ENCODE results near the gene TRIP6. TPM values are rescaled to one million over a fixed set of nuclear protein-coding genes. Genes with fewer than 3 reads are reported as not detected.
A peak's percentile ranks its signal among the peaks of the same experiment; 100 is the strongest.

Gene TRIP6
- total and polyA plus RNA-seq, 4 experiments from 2014 or later: 2.7 to 9.4 (median 6.2) TPM

- H3K4me1 ChIP-seq (ENCODE audit: insufficient read depth, low read length): peaks cover 51% of the 10 kb centered on the region
- intact Hi-C loops (cut with micrococcal nuclease): loop anchor here (5.0 kb wide), 2 partner anchors 49 to 281 kb away; partner anchors contain the start of gene VGF
- H3K36me3 Mint-ChIP-seq: peaks cover 58 to 65% of the 10 kb centered on the region in 2 donors
Measured at GRCh38 chr7:100886142-100886935, 19.2 kb downstream of the TRIP6 start.

GRCh38 chr7:100886936-100887515, 19.8 kb downstream of the TRIP6 start:
- ChIA-PET CTCF (ENCODE audit: partially characterized antibody) (interaction anchor here (1.1 to 1.9 kb wide), 4 partner anchors 12 to 305 kb away, joined by 3 to 6 read pairs (median 5); partner anchors contain the start of genes POP7, SLC12A9 and SRRT), POLR2A (ENCODE audit: partially characterized antibody) (interaction anchor here (0.7 to 7.1 kb wide), 9 partner anchors 11 to 968 kb away, joined by 3 to 243 read pairs (median 4); partner anchors contain the start of genes AP4M1, MCM7, MEPCE and POP7)
- Histone ChIP-seq H3K9me3 (ENCODE audit: control insufficient read depth in 1 of 2, low read length in 2 of 2) (no peaks in the 10 kb centered on the region), H3K4me3 (ENCODE audit: low read length in 2 of 2) (peak overlapping the region in 1 of 2 donors; percentile 63), H3K27me3 (ENCODE audit: insufficient read depth, low read length) (no peaks in the 10 kb centered on the region), H3K4me1 (ENCODE audit: insufficient read depth, low read length) (peaks cover 53% of the 10 kb centered on the region), H3K36me3 (ENCODE audit: insufficient read depth, low read length) (peaks cover 54% of the 10 kb centered on the region), H3K27ac (ENCODE audit: low read depth, low read length) (peak overlapping the region; percentile 81)
- H3K9me3 Mint-ChIP-seq: peaks cover 0 to 10% (median 0%) of the 10 kb centered on the region in 8 donors
- peaks cover 33 to 65% (median 50%) of the 10 kb centered on the region in 4 donors for H3K4me1 Mint-ChIP-seq
- peaks cover 5 to 9% of the 10 kb centered on the region in 2 donors for H3K27me3 Mint-ChIP-seq
- H3K36me3 Mint-ChIP-seq: peaks cover 55 to 60% of the 10 kb centered on the region in 2 donors
- DNase-seq: peak in 2 of 5 donors; percentile 32 to 45
- intact Hi-C loops (cut with micrococcal nuclease): loop anchor here (1.0 to 5.0 kb wide), 3 partner anchors 12 to 280 kb away; partner anchors contain the start of genes SRRT and VGF
- H3K27ac Mint-ChIP-seq: peak overlapping the region; percentile 92 to 98 (median 95)
- peak overlapping the region; percentile 81 to 95 (median 87) for H3K4me3 Mint-ChIP-seq

More at GRCh38 chr7:100886142-100886935, 19.2 kb downstream of the TRIP6 start:
- peaks cover 61% of the 10 kb centered on the region for H3K36me3 ChIP-seq (ENCODE audit: insufficient read depth, low read length)
- H3K9me3 Mint-ChIP-seq: peaks cover 0 to 10% (median 0%) of the 10 kb centered on the region in 8 donors
- no peak for DNase-seq
- ChIA-PET POLR2A (ENCODE audit: partially characterized antibody) (interaction anchor here (0.6 to 7.1 kb wide), 4 partner anchors 10 to 457 kb away, joined by 3 to 243 read pairs (median 20); partner anchors contain the start of genes MEPCE, SLC12A9 and SRRT), CTCF (ENCODE audit: partially characterized antibody) (interaction anchor here (1.1 to 1.9 kb wide), 3 partner anchors 34 to 306 kb away, joined by 3 to 6 read pairs (median 4); partner anchors contain the start of genes POP7 and SLC12A9)
- H3K4me3 Mint-ChIP-seq: peak overlapping the region in 7 of 8 donors; percentile 1 to 95 (median 13)
- peaks cover 31 to 62% (median 47%) of the 10 kb centered on the region in 4 donors for H3K4me1 Mint-ChIP-seq
- peak overlapping the region; percentile 36 for H3K27ac ChIP-seq (ENCODE audit: low read depth, low read length)
- H3K27ac Mint-ChIP-seq: peak overlapping the region; percentile 57 to 97 (median 93)
- H3K9me3 ChIP-seq (ENCODE audit: control insufficient read depth in 1 of 2, low read length in 2 of 2): no peaks in the 10 kb centered on the region
- H3K27me3 Mint-ChIP-seq: peaks cover 2% of the 10 kb centered on the region in 2 donors
- no peaks in the 10 kb centered on the region for H3K27me3 ChIP-seq (ENCODE audit: insufficient read depth, low read length)
- H3K4me3 ChIP-seq (ENCODE audit: low read length in 2 of 2): no peak overlapping the region

GRCh38 chr7:100887516-100888290, 20.5 kb downstream of the TRIP6 start:
- H3K36me3 Mint-ChIP-seq: peaks cover 55 to 56% of the 10 kb centered on the region in 2 donors
- Histone ChIP-seq H3K4me3 (ENCODE audit: low read length in 2 of 2) (peak overlapping the region in 1 of 2 donors; percentile 63), H3K27me3 (ENCODE audit: insufficient read depth, low read length) (no peaks in the 10 kb centered on the region), H3K4me1 (ENCODE audit: insufficient read depth, low read length) (peaks cover 53% of the 10 kb centered on the region), H3K9me3 (ENCODE audit: control insufficient read depth in 1 of 2, low read length in 2 of 2) (no peaks in the 10 kb centered on the region), H3K27ac (ENCODE audit: low read depth, low read length) (peak overlapping the region; percentile 81), H3K36me3 (ENCODE audit: insufficient read depth, low read length) (peaks cover 48% of the 10 kb centered on the region)
- ChIA-PET POLR2A (ENCODE audit: partially characterized antibody) (interaction anchor here (0.7 to 7.1 kb wide), 10 partner anchors 12 to 968 kb away, joined by 3 to 243 read pairs (median 4); partner anchors contain the start of genes AP4M1, MCM7, MEPCE and POP7), CTCF (ENCODE audit: partially characterized antibody) (interaction anchor here (1.1 to 2.6 kb wide), 7 partner anchors 10 to 304 kb away, joined by 3 to 18 read pairs (median 4); partner anchors contain the start of genes POP7, SLC12A9 and SRRT)
- DNase-seq: peak; percentile 66 to 84 (median 73)
- peaks cover 0 to 10% (median 0%) of the 10 kb centered on the region in 8 donors for H3K9me3 Mint-ChIP-seq
- H3K4me3 Mint-ChIP-seq: peak overlapping the region; percentile 81 to 95 (median 87)
- peaks cover 34 to 68% (median 50%) of the 10 kb centered on the region in 4 donors for H3K4me1 Mint-ChIP-seq
- intact Hi-C loops (cut with micrococcal nuclease): loop anchor here (1.0 to 5.0 kb wide), 5 partner anchors 12 to 459 kb away; partner anchors contain the start of genes FIS1, MEPCE, SRRT and VGF
- H3K27me3 Mint-ChIP-seq: peaks cover 6 to 11% of the 10 kb centered on the region in 2 donors
- H3K27ac Mint-ChIP-seq: peak overlapping the region; percentile 92 to 98 (median 95)

GRCh38 chr7:100888291-100888987, 21.3 kb downstream of the TRIP6 start:
- H3K4me1 Mint-ChIP-seq: peaks cover 31 to 71% (median 47%) of the 10 kb centered on the region in 4 donors

GRCh38 chr7:100888988-100889750, 22.0 kb downstream of the TRIP6 start, which contains the start of gene UFSP1:
Gene UFSP1, minus strand, starts transcription at chr7:100889715. Its CDS starts 444 bp downstream, at chr7:100889271.
- Mint-ChIP-seq H3K4me3 (peak within 1 kb of the TSS; percentile 85 to 95 (median 88)), H3K36me3 (peaks cover 43% of the 10 kb centered on the region in 2 donors), H3K9me3 (peaks cover 0 to 10% (median 0%) of the 10 kb centered on the region in 8 donors), H3K4me1 (peaks cover 31 to 71% (median 44%) of the 10 kb centered on the region in 4 donors), H3K27me3 (peaks cover 11 to 17% of the 10 kb centered on the region in 2 donors), H3K27ac (peak within 1 kb of the TSS; percentile 92 to 98 (median 95))
- POLR2A ChIA-PET (ENCODE audit: partially characterized antibody): interaction anchor here (0.6 to 7.1 kb wide), 21 partner anchors 11 to 1474 kb away, joined by 3 to 243 read pairs (median 5); partner anchors contain the start of genes AP4M1, FBXO24, LRCH4 and MEPCE
- no peaks in the 10 kb centered on the region for H3K27me3 ChIP-seq (ENCODE audit: insufficient read depth, low read length)
- intact Hi-C loops (cut with micrococcal nuclease): loop anchor here (1.0 to 5.0 kb wide), 5 partner anchors 37 to 460 kb away; partner anchors contain the start of genes FIS1, MEPCE, SLC12A9 and VGF
- peak within 1 kb of the TSS; percentile 61 to 70 for H3K4me3 ChIP-seq (ENCODE audit: low read length in 2 of 2)
- CTCF ChIA-PET (ENCODE audit: partially characterized antibody): interaction anchor here (0.7 to 2.6 kb wide), 14 partner anchors 9 to 355 kb away, joined by 3 to 18 read pairs (median 4); partner anchors contain the start of genes FIS1, PLOD3, POP7 and SLC12A9
- peak in 1 of 5 donors; percentile 43 for DNase-seq
- peaks cover 33% of the 10 kb centered on the region for H3K36me3 ChIP-seq (ENCODE audit: insufficient read depth, low read length)
- peaks cover 48% of the 10 kb centered on the region for H3K4me1 ChIP-seq (ENCODE audit: insufficient read depth, low read length)
- no peaks in the 10 kb centered on the region for H3K9me3 ChIP-seq (ENCODE audit: control insufficient read depth in 1 of 2, low read length in 2 of 2)
- H3K27ac ChIP-seq (ENCODE audit: low read depth, low read length): peak within 1 kb of the TSS; percentile 81

More at GRCh38 chr7:100888291-100888987, 21.3 kb downstream of the TRIP6 start:
- H3K27me3 ChIP-seq (ENCODE audit: insufficient read depth, low read length): no peaks in the 10 kb centered on the region
- Mint-ChIP-seq H3K27me3 (peaks cover 9 to 15% of the 10 kb centered on the region in 2 donors), H3K36me3 (peaks cover 49 to 50% of the 10 kb centered on the region in 2 donors), H3K9me3 (peaks cover 0 to 10% (median 0%) of the 10 kb centered on the region in 8 donors), H3K4me3 (peak overlapping the region; percentile 81 to 95 (median 87)), H3K27ac (peak overlapping the region; percentile 92 to 98 (median 95))
- peak in 1 of 5 donors; percentile 36 for DNase-seq
- CTCF ChIA-PET (ENCODE audit: partially characterized antibody): interaction anchor here (1.1 to 2.6 kb wide), 6 partner anchors 9 to 192 kb away, joined by 3 to 18 read pairs (median 6); partner anchors contain the start of genes POP7, SLC12A9 and SRRT
- POLR2A ChIA-PET (ENCODE audit: partially characterized antibody): interaction anchor here (1.0 to 7.1 kb wide), 9 partner anchors 12 to 460 kb away, joined by 3 to 243 read pairs (median 5); partner anchors contain the start of genes MEPCE, POP7, SLC12A9 and SRRT
- H3K9me3 ChIP-seq (ENCODE audit: control insufficient read depth in 1 of 2, low read length in 2 of 2): no peaks in the 10 kb centered on the region
- H3K27ac ChIP-seq (ENCODE audit: low read depth, low read length): peak overlapping the region; percentile 81
- peaks cover 41% of the 10 kb centered on the region for H3K36me3 ChIP-seq (ENCODE audit: insufficient read depth, low read length)
- intact Hi-C loops (cut with micrococcal nuclease): loop anchor here (2.0 to 5.0 kb wide), 4 partner anchors 51 to 460 kb away; partner anchors contain the start of genes FIS1, MEPCE, VGF and ZCWPW1
- peak overlapping the region; percentile 0 to 63 for H3K4me3 ChIP-seq (ENCODE audit: low read length in 2 of 2)
- peaks cover 53% of the 10 kb centered on the region for H3K4me1 ChIP-seq (ENCODE audit: insufficient read depth, low read length)
